ENCODE results near the gene MAP4K4.

The MAP4K4 gene

DNA sequence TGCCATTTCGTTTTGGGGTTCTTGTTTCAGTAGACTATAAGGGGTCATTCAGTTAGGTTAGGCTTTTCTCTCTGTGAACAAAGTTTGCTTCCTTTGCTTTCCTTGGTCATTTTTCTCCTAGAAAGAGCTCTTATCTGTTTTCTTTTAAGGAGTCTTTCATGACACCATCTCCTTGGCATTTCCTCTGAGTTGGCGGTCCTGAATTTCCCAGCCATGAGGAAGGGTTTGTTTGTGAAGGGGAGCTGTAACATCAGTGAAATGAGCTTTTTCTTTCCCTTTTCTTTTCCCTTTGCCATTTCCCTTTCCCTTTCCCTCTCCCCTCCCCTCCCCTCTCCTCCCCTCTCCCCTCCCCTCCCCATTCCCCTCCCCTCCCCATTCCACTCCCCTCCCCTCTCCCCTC is 61.7 kb downstream of the MAP4K4 start:
- Histone ChIP-seq H2AFZ (ENCODE audit: low read length) (no peak overlapping the region), H2BK5ac (ENCODE audit: low read length) (no peak overlapping the region), H3K79me1 (ENCODE audit: low read depth, low read length) (no peaks in the 10 kb centered on the region), H3K4me2 (ENCODE audit: insufficient read depth, low read length, poor library complexity, severe bottlenecking) (no peak overlapping the region), H3K18ac (ENCODE audit: low read length) (no peak overlapping the region), H3K27ac (replicated peaks; ENCODE audit: low read length) (no peak overlapping the region), H3K27me3 (ENCODE audit: control insufficient read depth in 3 of 3, insufficient read depth in 3 of 3, low read depth in 1 of 3, low read length in 3 of 3) (no peaks in the 10 kb centered on the region), H3K9ac (ENCODE audit: low read depth, low read length, poor library complexity) (no peak overlapping the region), H2BK15ac (ENCODE audit: low read length) (no peak overlapping the region), H3K4me3 (ENCODE audit: low read length in 2 of 2) (no peak overlapping the region), H3K9me3 (replicated peaks in 1 of 2; ENCODE audit: control insufficient read depth in 2 of 2, insufficient read depth in 1 of 2, low read depth in 1 of 2, low read length in 2 of 2) (no peaks in the 10 kb centered on the region), H3K14ac (ENCODE audit: low read length) (no peak overlapping the region), H4K91ac (ENCODE audit: low read depth, low read length, poor library complexity) (no peak overlapping the region), H2AK5ac (ENCODE audit: low read depth, low read length) (no peak overlapping the region), H4K8ac (ENCODE audit: low read depth, low read length) (no peak overlapping the region), H3K36me3 (replicated peaks in 1 of 2; ENCODE audit: control insufficient read depth in 2 of 2, insufficient read depth in 2 of 2, low read length in 2 of 2) (peaks cover 1 to 2% of the 10 kb centered on the region in 2 donors), H3K23ac (ENCODE audit: low read depth, low read length, poor library complexity) (no peak overlapping the region), H3K4me1 (ENCODE audit: control insufficient read depth in 2 of 2, insufficient read depth in 1 of 2, low read depth in 1 of 2, low read length in 2 of 2) (peaks cover 23 to 24% of the 10 kb centered on the region in 2 donors), H2BK120ac (ENCODE audit: low read depth, low read length) (no peak overlapping the region), H3K4ac (ENCODE audit: low read length) (no peak overlapping the region), H2BK12ac (ENCODE audit: low read length) (no peak overlapping the region)
- DNase-seq (ENCODE audit: low spot score) = no peak
- WGBS, 2 donors (ENCODE audit: extremely low coverage in 2 of 2, insufficient read length in 2 of 2, insufficient replicate concordance in 1 of 2) = no CpG with 5 or more reads among the region's 2 CpGs

DNA sequence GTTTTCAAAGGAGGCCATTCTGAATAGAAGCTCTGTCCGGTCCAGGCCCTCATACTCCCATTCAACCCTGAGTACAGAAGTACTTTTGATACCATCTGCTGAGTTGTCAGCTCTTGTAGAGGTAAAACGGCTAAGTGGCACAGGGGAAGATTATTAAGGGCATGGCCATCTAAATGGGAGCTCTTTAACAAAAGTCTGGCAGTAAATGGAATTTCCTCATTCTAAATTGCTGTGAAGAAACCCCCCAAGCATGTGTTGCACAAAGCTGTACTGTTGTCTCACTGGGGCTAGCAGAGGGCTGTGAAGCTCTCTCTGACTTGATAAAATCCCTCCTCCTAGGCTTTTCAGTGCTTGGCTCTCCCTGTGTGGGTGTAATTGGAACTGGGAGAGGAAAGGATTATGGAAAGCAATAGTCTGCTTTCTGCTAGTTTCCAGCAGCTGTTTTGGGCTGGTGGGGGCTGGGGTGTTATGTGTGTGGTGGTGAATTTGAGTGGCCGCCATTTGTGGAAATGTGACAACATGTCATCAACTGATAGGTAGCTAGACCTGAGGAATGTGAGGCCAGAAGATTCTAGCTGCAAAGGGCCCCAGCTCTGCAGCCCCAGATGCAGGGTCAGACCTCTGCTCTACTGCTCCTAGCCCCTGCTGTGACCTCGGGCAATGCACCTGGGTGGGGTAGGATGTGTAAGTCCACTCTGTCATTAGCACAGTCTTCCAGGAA is 65.1 kb downstream of the MAP4K4 start:
- H3K27me3 ChIP-seq (ENCODE audit: control insufficient read depth in 3 of 3, insufficient read depth in 3 of 3, low read depth in 1 of 3, low read length in 3 of 3) = no peaks in the 10 kb centered on the region
- peak overlapping the region; percentile 3 for H3K27ac ChIP-seq (replicated peaks; ENCODE audit: low read length)
- H2BK5ac ChIP-seq (ENCODE audit: low read length) = no peak overlapping the region
- no peak overlapping the region for H2BK120ac ChIP-seq (ENCODE audit: low read depth, low read length)
- H2AK5ac ChIP-seq (ENCODE audit: low read depth, low read length) = no peak overlapping the region
- no peaks in the 10 kb centered on the region for H3K79me1 ChIP-seq (ENCODE audit: low read depth, low read length)
- H2BK12ac ChIP-seq (ENCODE audit: low read length) = no peak overlapping the region
- H4K8ac ChIP-seq (ENCODE audit: low read depth, low read length) = no peak overlapping the region
- no peak overlapping the region for H3K23ac ChIP-seq (ENCODE audit: low read depth, low read length, poor library complexity)
- H3K4me3 ChIP-seq (ENCODE audit: low read length in 2 of 2) = no peak overlapping the region
- no peak overlapping the region for H2BK15ac ChIP-seq (ENCODE audit: low read length)
- H3K14ac ChIP-seq (ENCODE audit: low read length) = no peak overlapping the region
- peaks cover 0 to 1% of the 10 kb centered on the region in 2 donors for H3K36me3 ChIP-seq (replicated peaks in 1 of 2; ENCODE audit: control insufficient read depth in 2 of 2, insufficient read depth in 2 of 2, low read length in 2 of 2)
- DNase-seq (ENCODE audit: low spot score) = no peak
- H3K9ac ChIP-seq (ENCODE audit: low read depth, low read length, poor library complexity) = no peak overlapping the region
- peak overlapping the region; percentile 21 for H3K4me2 ChIP-seq (ENCODE audit: insufficient read depth, low read length, poor library complexity, severe bottlenecking)
- H4K91ac ChIP-seq (ENCODE audit: low read depth, low read length, poor library complexity) = no peak overlapping the region
- H3K4me1 ChIP-seq (ENCODE audit: control insufficient read depth in 2 of 2, insufficient read depth in 1 of 2, low read depth in 1 of 2, low read length in 2 of 2) = peaks cover 23 to 26% of the 10 kb centered on the region in 2 donors
- no CpG with 5 or more reads among the region's 4 CpGs for WGBS, 2 donors (ENCODE audit: extremely low coverage in 2 of 2, insufficient read length in 2 of 2, insufficient replicate concordance in 1 of 2)
- H3K18ac ChIP-seq (ENCODE audit: low read length) = peak overlapping the region; percentile 85
- H3K4ac ChIP-seq (ENCODE audit: low read length) = no peak overlapping the region
- H3K9me3 ChIP-seq (replicated peaks in 1 of 2; ENCODE audit: control insufficient read depth in 2 of 2, insufficient read depth in 1 of 2, low read depth in 1 of 2, low read length in 2 of 2) = no peaks in the 10 kb centered on the region
- no peak overlapping the region for H2AFZ ChIP-seq (ENCODE audit: low read length)

DNA sequence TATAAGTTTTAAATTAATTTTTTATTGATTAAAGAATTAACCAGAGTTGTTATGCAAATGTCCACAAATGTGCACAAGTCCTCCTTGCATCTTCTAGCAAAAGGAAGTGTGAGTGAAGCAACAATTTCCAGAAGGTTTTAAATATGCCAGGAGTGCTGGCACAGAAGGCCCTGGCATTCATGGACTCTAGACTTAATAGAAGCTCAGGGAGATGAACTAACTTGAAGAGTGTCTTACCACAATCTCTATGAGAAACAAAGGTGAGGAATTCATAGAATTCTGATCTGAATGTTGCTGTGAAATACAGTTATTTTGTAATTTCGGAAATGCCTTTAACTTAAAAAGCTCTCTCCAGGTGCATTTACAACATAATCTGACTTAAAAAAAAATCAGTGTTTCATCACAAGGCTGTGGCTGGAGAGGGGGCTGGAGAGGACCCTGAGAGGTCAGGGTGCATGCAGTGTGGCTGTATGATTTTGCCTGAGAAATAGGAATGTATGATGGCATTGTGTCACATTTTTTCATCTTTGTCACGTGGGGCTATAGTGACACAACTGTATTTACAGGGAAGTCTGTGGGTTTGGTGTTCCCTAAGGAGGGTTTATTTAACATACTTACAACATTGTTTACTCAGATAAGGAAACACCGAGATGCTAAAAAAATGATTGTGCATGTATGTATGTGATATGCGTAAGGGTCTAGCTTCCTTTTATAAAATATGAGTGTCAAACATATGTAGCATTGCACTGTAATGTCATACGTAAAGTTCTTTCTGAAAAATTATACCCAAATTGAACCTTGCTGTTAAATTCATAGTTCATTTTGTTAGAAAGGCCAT is 66.2 kb downstream of the MAP4K4 start:
- Histone ChIP-seq H3K9me3 (replicated peaks in 1 of 2; ENCODE audit: control insufficient read depth in 2 of 2, insufficient read depth in 1 of 2, low read depth in 1 of 2, low read length in 2 of 2) (no peaks in the 10 kb centered on the region), H4K8ac (ENCODE audit: low read depth, low read length) (no peak overlapping the region), H3K4ac (ENCODE audit: low read length) (no peak overlapping the region), H3K18ac (ENCODE audit: low read length) (no peak overlapping the region), H3K27ac (replicated peaks; ENCODE audit: low read length) (peak overlapping the region; percentile 26), H3K79me1 (ENCODE audit: low read depth, low read length) (no peaks in the 10 kb centered on the region), H3K27me3 (ENCODE audit: control insufficient read depth in 3 of 3, insufficient read depth in 3 of 3, low read depth in 1 of 3, low read length in 3 of 3) (no peaks in the 10 kb centered on the region), H4K91ac (ENCODE audit: low read depth, low read length, poor library complexity) (no peak overlapping the region), H2BK5ac (ENCODE audit: low read length) (no peak overlapping the region), H2BK12ac (ENCODE audit: low read length) (no peak overlapping the region), H2BK15ac (ENCODE audit: low read length) (no peak overlapping the region), H3K4me3 (ENCODE audit: low read length in 2 of 2) (no peak overlapping the region), H2AFZ (ENCODE audit: low read length) (no peak overlapping the region), H3K23ac (ENCODE audit: low read depth, low read length, poor library complexity) (no peak overlapping the region), H2AK5ac (ENCODE audit: low read depth, low read length) (no peak overlapping the region), H3K14ac (ENCODE audit: low read length) (no peak overlapping the region), H3K36me3 (replicated peaks in 1 of 2; ENCODE audit: control insufficient read depth in 2 of 2, insufficient read depth in 2 of 2, low read length in 2 of 2) (peaks cover 0 to 1% of the 10 kb centered on the region in 2 donors), H3K4me1 (ENCODE audit: control insufficient read depth in 2 of 2, insufficient read depth in 1 of 2, low read depth in 1 of 2, low read length in 2 of 2) (peaks cover 28 to 34% of the 10 kb centered on the region in 2 donors), H3K9ac (ENCODE audit: low read depth, low read length, poor library complexity) (no peak overlapping the region), H3K4me2 (ENCODE audit: insufficient read depth, low read length, poor library complexity, severe bottlenecking) (no peak overlapping the region), H2BK120ac (ENCODE audit: low read depth, low read length) (no peak overlapping the region)
- no peak for DNase-seq (ENCODE audit: low spot score)
- WGBS, 2 donors (ENCODE audit: extremely low coverage in 2 of 2, insufficient read length in 2 of 2, insufficient replicate concordance in 1 of 2) = no CpG with 5 or more reads among the region's 5 CpGs

DNA sequence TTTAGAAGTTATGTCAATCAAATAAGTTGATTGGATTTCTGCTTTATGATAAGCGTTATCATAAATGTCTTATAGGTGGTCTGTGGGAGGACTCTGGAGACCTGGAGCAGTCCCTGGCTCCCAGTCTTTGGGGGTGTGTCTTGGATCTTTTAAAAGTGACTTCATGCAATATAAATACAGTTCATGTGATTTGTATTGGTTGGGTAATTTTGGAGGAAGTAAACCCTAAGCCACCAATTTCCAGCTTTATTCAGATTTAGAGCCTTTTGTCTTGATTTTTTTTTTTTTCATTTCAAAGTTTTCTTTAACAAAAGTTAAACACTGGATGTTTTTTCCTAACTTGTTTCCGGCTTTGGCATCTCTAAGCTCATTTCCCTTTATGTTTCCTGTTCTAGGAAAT is 68.8 kb downstream of the MAP4K4 start:
- no peak overlapping the region for H4K8ac ChIP-seq (ENCODE audit: low read depth, low read length)
- H3K4me2 ChIP-seq (ENCODE audit: insufficient read depth, low read length, poor library complexity, severe bottlenecking) = no peak overlapping the region
- no peak overlapping the region for H3K4ac ChIP-seq (ENCODE audit: low read length)
- H3K27ac ChIP-seq (replicated peaks; ENCODE audit: low read length) = peak overlapping the region; percentile 84
- H3K79me1 ChIP-seq (ENCODE audit: low read depth, low read length) = no peaks in the 10 kb centered on the region
- no peak for DNase-seq (ENCODE audit: low spot score)
- H3K18ac ChIP-seq (ENCODE audit: low read length) = no peak overlapping the region
- no peak overlapping the region for H2BK120ac ChIP-seq (ENCODE audit: low read depth, low read length)
- H2BK12ac ChIP-seq (ENCODE audit: low read length) = no peak overlapping the region
- no peak overlapping the region for H3K14ac ChIP-seq (ENCODE audit: low read length)
- no peaks in the 10 kb centered on the region for H3K27me3 ChIP-seq (ENCODE audit: control insufficient read depth in 3 of 3, insufficient read depth in 3 of 3, low read depth in 1 of 3, low read length in 3 of 3)
- H3K4me1 ChIP-seq (ENCODE audit: control insufficient read depth in 2 of 2, insufficient read depth in 1 of 2, low read depth in 1 of 2, low read length in 2 of 2) = peaks cover 33 to 42% of the 10 kb centered on the region in 2 donors
- H3K9ac ChIP-seq (ENCODE audit: low read depth, low read length, poor library complexity) = no peak overlapping the region
- H4K91ac ChIP-seq (ENCODE audit: low read depth, low read length, poor library complexity) = no peak overlapping the region
- H3K23ac ChIP-seq (ENCODE audit: low read depth, low read length, poor library complexity) = no peak overlapping the region
- H3K36me3 ChIP-seq (replicated peaks in 1 of 2; ENCODE audit: control insufficient read depth in 2 of 2, insufficient read depth in 2 of 2, low read length in 2 of 2) = peaks cover 0 to 1% of the 10 kb centered on the region in 2 donors
- no peak overlapping the region for H2AK5ac ChIP-seq (ENCODE audit: low read depth, low read length)
- H2BK5ac ChIP-seq (ENCODE audit: low read length) = no peak overlapping the region
- no peaks in the 10 kb centered on the region for H3K9me3 ChIP-seq (replicated peaks in 1 of 2; ENCODE audit: control insufficient read depth in 2 of 2, insufficient read depth in 1 of 2, low read depth in 1 of 2, low read length in 2 of 2)
- no peak overlapping the region for H3K4me3 ChIP-seq (ENCODE audit: low read length in 2 of 2)
- H2BK15ac ChIP-seq (ENCODE audit: low read length) = no peak overlapping the region
- no CpG with 5 or more reads among the region's 2 CpGs for WGBS, 2 donors (ENCODE audit: extremely low coverage in 2 of 2, insufficient read length in 2 of 2, insufficient replicate concordance in 1 of 2)
- H2AFZ ChIP-seq (ENCODE audit: low read length) = no peak overlapping the region
